GM19455 (cell line): ENCODE data around the gene CAPRIN2.

ENCODE experiments used
- ATAC-seq: cut with Tn5 transposase; IDR thresholded peaks from one replicate; pipeline ENCODE4 v1.9.1; 2021; ENCODE audit not compliant: unreplicated experiment

CAPRIN2 gene

GRCh38 chr12:30701056-30701455, 53.7 kb downstream of the CAPRIN2 start:
- ATAC-seq, result no peak

- no peak for ATAC-seq
These were observed 54.4 kb downstream of the CAPRIN2 start for GRCh38 chr12:30700216-30700900.

GRCh38 chr12:30698346-30698745, 56.4 kb downstream of the CAPRIN2 start:
- ATAC-seq, result no peak

GRCh38 chr12:30696943-30697342, 57.8 kb downstream of the CAPRIN2 start:
- ATAC-seq, result no peak

- ATAC-seq, result no peak
These were observed 58.3 kb downstream of the CAPRIN2 start for GRCh38 chr12:30696486-30696885.

- peak; percentile 44 for ATAC-seq
These were observed 58.7 kb downstream of the CAPRIN2 start for GRCh38 chr12:30696103-30696408.

GRCh38 chr12:30695199-30696102, 59.3 kb downstream of the CAPRIN2 start, which contains the start of gene IPO8:
Gene IPO8 (minus strand): TSS chr12:30695869. CDS start chr12:30695647, 222 bp downstream.
- peak; percentile 79 for ATAC-seq

GRCh38 chr12:30694412-30695198, 60.1 kb downstream of the CAPRIN2 start:
- peak; percentile 30 for ATAC-seq

- ATAC-seq, result no peak
These were observed 62.3 kb downstream of the CAPRIN2 start for GRCh38 chr12:30692470-30692869.

GRCh38 chr12:30691122-30691879, 63.5 kb downstream of the CAPRIN2 start:
- ATAC-seq, result no peak

- no peak for ATAC-seq
These were observed 67.3 kb downstream of the CAPRIN2 start for GRCh38 chr12:30687265-30687986.

- no peak for ATAC-seq
These were observed 75.5 kb downstream of the CAPRIN2 start for GRCh38 chr12:30679241-30679640.

GRCh38 chr12:30678221-30678620, 76.5 kb downstream of the CAPRIN2 start:
- ATAC-seq, result no peak

- no peak for ATAC-seq
These were observed 93.5 kb downstream of the CAPRIN2 start for GRCh38 chr12:30661210-30661609.
